GM23248 (cell line): ENCODE data around the gene CCDC117.

Experiments used
- EZH2 ChIP-seq: fragments of 200-600 bp; sonication (generic); IDR thresholded peaks from 2 replicates; pipeline ENCODE4 v1.6.1; 2018; ENCODE audit warnings: antibody characterized with exemption, mild to moderate bottlenecking; ENCODE audit not compliant: insufficient read depth, poor library complexity, severe bottlenecking
- EZH2phosphoT487 ChIP-seq: fragments of 200-600 bp; sonication (generic); IDR thresholded peaks from 2 replicates; pipeline ENCODE4 v1.6.1; 2018; ENCODE audit warnings: antibody characterized with exemption, moderate library complexity, mild to moderate bottlenecking, low read depth; ENCODE audit not compliant: insufficient read depth

DNA sequence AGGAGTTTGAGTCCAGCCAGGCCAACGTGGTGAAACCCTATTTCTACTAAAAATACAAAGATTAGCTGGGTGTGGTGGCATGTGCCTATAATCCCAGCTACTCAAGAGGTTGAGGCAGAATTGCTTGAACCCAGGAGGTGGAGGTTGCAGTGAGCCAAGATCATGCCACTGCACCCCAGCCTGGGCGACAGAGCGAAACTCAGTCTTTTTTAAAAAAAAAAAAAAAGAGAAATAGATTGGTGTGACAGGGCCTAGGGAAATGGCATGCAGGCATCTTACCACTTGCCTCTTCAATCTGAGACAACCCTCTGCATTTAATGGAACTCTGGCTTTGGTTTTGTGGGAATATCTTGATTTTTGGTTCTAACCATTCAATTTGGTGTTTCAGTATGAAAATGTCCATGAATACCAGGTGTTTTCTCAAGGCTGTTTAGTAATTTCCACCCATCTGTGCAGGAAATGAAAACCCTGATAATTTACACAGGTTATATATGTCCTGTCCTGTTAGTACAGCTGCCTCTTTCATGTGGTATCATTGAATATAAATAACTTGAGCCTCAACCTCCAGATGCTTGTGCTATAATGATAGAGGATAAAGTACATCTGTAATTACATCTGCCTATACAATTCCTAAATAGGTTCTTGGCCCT is 19.5 kb downstream of the CCDC117 start:
- TF ChIP-seq EZH2: no peak
- TF ChIP-seq EZH2phosphoT487: no peak
